Activated T-helper 17 cell treated with anti-CD3 and anti-CD28 coated beads, Interleukin-2, amount 50 U/mL, for 72 hours (primary cell): ENCODE measurements around the gene VRK1. TPM values are rescaled to one million over a fixed set of nuclear protein-coding genes. Genes with fewer than 3 reads are reported as not detected.

ENCODE experiments used
- ATAC-seq: fragments of 150-1000 bp; cut with Tn5 transposase; replicated peaks from 2 replicates; pipeline ENCODE4 v1.10.0; 2021; ENCODE audit warnings: mild to moderate bottlenecking, moderate library complexity
- H3K27ac Mint-ChIP-seq: one replicate; pipeline ENCODE4 v1.8.0; 2022; ENCODE audit warnings: mixed read lengths
- H3K27me3 Mint-ChIP-seq: one replicate; pipeline ENCODE4 v1.8.0; 2022; ENCODE audit warnings: mixed read lengths
- H3K36me3 Mint-ChIP-seq: one replicate; pipeline ENCODE4 v1.8.0; 2022; ENCODE audit warnings: low read depth, mild to moderate bottlenecking, mixed read lengths
- H3K4me1 Mint-ChIP-seq: one replicate; pipeline ENCODE4 v1.8.0; 2022; ENCODE audit warnings: mixed read lengths
- H3K4me3 Mint-ChIP-seq: one replicate; pipeline ENCODE4 v1.8.0; 2022; ENCODE audit warnings: mild to moderate bottlenecking, mixed read lengths
- H3K9me3 Mint-ChIP-seq: one replicate; pipeline ENCODE4 v1.8.0; 2022; ENCODE audit warnings: mixed read lengths
- total RNA-seq, 2 donors: library from RNA; stranded (reverse); gene quantifications; one replicate each; pipeline ENCODE4 v1.2.3, GENCODE V29; 2022

The VRK1 gene
- total RNA-seq, 2 donors from 2014 or later, result 30.9 to 65.6 TPM

DNA sequence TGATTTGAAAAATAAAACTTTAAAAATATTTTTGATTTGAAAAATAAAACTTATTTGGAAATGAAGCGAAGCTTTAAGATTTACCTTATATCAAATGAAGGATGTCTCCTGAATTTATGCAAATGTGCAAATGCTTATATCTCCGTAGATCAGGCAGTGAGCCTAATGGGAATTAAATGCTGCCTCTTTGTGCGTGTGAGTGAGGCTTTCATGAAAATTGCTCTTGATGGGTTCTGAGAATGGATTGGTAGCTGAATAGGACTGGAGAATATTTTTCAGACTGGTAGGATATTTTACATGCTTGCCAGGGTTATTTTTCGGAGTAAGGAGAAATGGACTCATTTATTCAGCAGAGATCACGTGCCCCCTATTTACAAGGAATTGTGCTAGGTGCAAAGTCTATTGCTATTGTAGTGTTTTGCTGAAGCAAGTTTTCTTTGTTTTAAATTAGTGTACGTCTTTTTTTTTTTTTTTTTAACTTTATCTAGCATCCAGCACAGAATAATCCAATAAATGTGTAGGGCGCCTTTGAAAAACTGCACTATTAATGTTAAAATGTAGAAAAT is 2.4 kb downstream of the VRK1 start:
- H3K27me3 Mint-ChIP-seq, result no peaks in the 10 kb centered on the region
- ATAC-seq, result no peak
- H3K27ac Mint-ChIP-seq, result no peak overlapping the region
- H3K4me1 Mint-ChIP-seq, result peaks cover 26% of the 10 kb centered on the region
- no peak overlapping the region for H3K4me3 Mint-ChIP-seq
- no peaks in the 10 kb centered on the region for H3K36me3 Mint-ChIP-seq
- no peaks in the 10 kb centered on the region for H3K9me3 Mint-ChIP-seq

DNA sequence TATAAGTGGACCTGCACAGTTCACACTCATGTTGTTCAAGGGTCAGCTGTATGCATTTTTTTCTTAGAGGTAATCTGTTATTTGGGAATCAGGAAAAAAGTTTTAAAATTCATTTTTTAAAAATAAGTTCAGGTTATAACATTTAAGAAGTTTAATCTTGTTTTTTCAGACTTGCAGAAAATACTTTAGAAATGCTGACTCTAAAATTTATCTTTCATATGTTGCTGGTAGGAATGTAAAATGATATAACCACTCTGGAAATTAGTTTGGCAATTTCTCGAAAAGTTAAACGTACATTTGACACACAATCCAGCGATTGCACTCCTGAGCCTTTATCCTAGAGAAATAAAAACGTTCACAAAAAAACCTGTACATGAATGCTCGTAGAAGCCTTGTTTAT is 4.7 kb downstream of the VRK1 start:
- no peak for ATAC-seq
- peaks cover 4% of the 10 kb centered on the region for H3K36me3 Mint-ChIP-seq
- H3K4me3 Mint-ChIP-seq, result no peak overlapping the region
- no peaks in the 10 kb centered on the region for H3K27me3 Mint-ChIP-seq
- no peaks in the 10 kb centered on the region for H3K9me3 Mint-ChIP-seq
- no peak overlapping the region for H3K27ac Mint-ChIP-seq
- H3K4me1 Mint-ChIP-seq, result peaks cover 34% of the 10 kb centered on the region

DNA sequence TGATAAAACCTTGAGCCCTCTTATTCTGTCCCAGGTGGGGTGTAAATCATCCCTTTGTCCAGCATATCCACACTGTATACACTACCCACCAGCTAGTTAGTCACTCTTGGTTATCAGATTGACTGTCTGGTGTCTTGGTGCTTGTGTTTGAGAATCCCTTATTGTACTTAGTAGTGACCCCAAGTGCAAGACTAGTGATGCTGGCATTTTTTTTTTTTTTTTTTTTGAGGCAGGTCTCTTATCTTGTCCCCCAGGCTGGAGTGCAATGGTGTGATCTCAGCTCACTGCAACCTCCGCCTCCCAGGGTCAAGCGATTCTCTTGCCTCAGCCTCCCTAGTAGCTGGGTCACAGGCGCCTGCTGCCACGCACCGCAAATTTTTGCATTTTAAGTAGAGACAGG is 5.8 kb downstream of the VRK1 start:
- no peak overlapping the region for H3K4me3 Mint-ChIP-seq
- ATAC-seq, result no peak

DNA sequence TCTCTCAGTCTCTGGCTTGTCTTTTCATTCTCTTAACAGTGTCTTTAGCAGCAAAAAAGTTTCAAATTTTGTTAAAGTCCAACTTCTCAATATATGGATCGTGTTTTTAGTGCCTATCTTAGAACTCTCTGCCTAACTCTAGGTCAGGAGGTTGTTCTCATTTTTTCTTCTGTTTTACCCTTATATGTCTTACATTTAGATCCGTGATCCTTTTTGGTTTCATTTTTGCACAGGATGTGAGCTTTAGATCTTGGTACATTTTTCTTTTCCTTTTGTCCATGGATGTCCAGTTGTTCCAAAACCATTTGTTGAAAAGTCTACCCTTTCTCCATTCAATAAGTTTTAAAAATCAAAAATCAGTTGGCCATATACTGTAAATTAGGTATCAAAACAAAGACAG is 6.8 kb downstream of the VRK1 start:
- Mint-ChIP-seq H3K27ac (peak overlapping the region; percentile 31), H3K4me1 (peaks cover 27% of the 10 kb centered on the region), H3K4me3 (peak overlapping the region; percentile 37), H3K36me3 (peaks cover 6% of the 10 kb centered on the region), H3K27me3 (no peaks in the 10 kb centered on the region), H3K9me3 (no peaks in the 10 kb centered on the region)
- ATAC-seq, result no peak

More for the DNA sequence above, 5.8 kb downstream of the VRK1 start:
- no peak overlapping the region for H3K27ac Mint-ChIP-seq
- H3K9me3 Mint-ChIP-seq, result no peaks in the 10 kb centered on the region
- no peaks in the 10 kb centered on the region for H3K27me3 Mint-ChIP-seq
- H3K4me1 Mint-ChIP-seq, result peaks cover 36% of the 10 kb centered on the region
- H3K36me3 Mint-ChIP-seq, result peaks cover 6% of the 10 kb centered on the region

DNA sequence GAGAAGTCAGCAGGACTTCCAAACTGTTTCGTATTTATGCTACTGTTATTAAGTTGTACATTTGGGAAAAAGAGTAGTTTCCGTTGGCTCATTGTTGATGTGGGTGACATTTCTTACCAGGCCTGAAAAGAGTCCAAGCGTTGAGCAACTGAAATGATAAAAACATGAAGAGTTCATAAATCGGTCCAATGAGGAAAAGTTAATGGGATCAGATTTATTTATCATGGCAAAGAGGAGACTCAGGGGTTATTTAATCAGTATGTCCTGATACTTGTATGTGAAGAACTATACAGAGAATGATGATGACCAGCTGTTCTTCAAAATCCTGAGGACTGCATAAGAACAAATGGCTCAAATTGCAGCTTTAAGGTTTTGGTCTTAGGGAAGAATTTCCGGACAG is 7.7 kb downstream of the VRK1 start:
- H3K4me3 Mint-ChIP-seq, result no peak overlapping the region
- peaks cover 22% of the 10 kb centered on the region for H3K4me1 Mint-ChIP-seq
- no peaks in the 10 kb centered on the region for H3K27me3 Mint-ChIP-seq

DNA sequence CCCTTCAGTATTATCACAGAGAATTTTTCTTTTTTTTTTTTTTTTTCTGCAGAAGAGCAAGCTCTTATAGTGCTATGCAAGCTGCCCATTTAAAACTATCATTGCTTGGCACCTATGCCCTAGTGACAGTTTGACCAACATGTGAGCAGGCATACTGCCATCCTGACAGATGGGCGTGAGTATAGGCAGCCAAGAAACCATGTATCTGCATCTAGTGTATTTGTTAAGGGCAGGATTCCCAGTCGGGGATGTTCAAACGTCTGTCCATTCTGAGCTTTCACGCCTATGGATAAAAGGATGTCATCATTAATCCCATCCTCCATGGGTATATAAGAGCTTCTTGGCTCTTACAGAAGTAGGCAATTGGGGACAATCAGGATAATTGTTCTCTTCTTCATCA is 8.8 kb downstream of the VRK1 start:
- H3K36me3 Mint-ChIP-seq, result peaks cover 6% of the 10 kb centered on the region
- H3K27ac Mint-ChIP-seq, result no peak overlapping the region
- peaks cover 22% of the 10 kb centered on the region for H3K4me1 Mint-ChIP-seq
- ATAC-seq, result no peak
- H3K9me3 Mint-ChIP-seq, result no peaks in the 10 kb centered on the region
- H3K4me3 Mint-ChIP-seq, result no peak overlapping the region
- no peaks in the 10 kb centered on the region for H3K27me3 Mint-ChIP-seq

More for the DNA sequence above, 7.7 kb downstream of the VRK1 start:
- peaks cover 6% of the 10 kb centered on the region for H3K36me3 Mint-ChIP-seq
- no peak for ATAC-seq
- no peaks in the 10 kb centered on the region for H3K9me3 Mint-ChIP-seq
- no peak overlapping the region for H3K27ac Mint-ChIP-seq

DNA sequence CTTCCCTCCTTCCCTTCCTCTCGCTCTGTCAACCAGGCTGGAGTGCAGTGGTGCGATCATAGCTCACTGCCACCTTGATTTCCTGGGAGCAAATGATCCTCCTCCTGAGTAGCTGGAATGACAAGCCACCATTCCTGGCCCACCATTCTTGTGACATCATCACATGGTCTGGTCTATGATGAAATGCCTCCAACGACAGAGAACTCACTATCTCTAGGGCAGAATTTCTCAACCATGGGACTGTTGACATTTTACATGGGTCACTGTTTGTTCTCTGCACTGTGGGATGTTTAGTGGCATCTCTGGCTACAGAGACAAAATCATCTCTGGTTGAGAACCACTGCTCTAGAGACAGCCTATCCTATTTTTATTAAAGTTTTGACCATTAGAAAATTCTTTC is 9.7 kb downstream of the VRK1 start:
- H3K27me3 Mint-ChIP-seq, result no peaks in the 10 kb centered on the region
- H3K27ac Mint-ChIP-seq, result no peak overlapping the region
- ATAC-seq, result no peak
- no peak overlapping the region for H3K4me3 Mint-ChIP-seq
- H3K9me3 Mint-ChIP-seq, result no peaks in the 10 kb centered on the region
- peaks cover 6% of the 10 kb centered on the region for H3K36me3 Mint-ChIP-seq
- peaks cover 27% of the 10 kb centered on the region for H3K4me1 Mint-ChIP-seq

DNA sequence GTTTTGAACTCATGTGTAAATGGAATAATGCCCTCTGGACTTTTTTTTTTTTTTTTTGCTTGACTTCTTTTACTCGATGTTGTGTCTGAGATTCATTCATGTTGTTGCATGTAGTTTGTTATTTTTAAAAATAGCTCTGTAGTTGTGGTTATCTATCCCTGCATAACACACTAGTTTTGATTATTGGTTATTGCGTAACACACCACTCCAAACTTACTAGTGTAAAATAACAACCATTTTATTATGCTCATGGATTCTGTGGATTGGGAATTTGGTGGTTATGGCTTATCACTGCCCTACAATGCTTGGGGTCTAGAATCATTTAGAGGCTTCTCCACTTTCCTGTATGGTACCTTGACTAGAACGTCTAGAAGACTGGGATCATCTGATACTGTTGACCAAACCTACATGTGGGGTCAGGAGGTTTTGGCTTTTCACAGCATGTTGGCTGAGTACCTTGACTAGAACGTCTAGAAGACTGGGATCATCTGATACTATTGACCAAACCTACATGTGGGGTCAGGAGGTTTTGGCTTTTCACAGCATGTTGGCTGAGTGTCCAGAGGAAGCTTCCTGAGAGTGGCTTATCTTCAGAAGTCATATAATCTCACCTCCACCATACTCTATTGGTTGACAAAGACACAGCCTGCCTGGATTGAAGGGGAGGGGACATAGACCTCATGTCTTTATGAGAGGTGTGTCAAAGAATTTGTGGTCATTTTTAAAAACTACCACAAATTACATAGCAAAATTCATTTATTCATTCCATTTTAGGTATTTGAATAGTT is 11.6 kb downstream of the VRK1 start:
- H3K4me3 Mint-ChIP-seq, result no peak overlapping the region
- no peaks in the 10 kb centered on the region for H3K9me3 Mint-ChIP-seq
- peaks cover 22% of the 10 kb centered on the region for H3K4me1 Mint-ChIP-seq
- H3K27ac Mint-ChIP-seq, result no peak overlapping the region
- H3K36me3 Mint-ChIP-seq, result peaks cover 6% of the 10 kb centered on the region
- ATAC-seq, result no peak
- no peaks in the 10 kb centered on the region for H3K27me3 Mint-ChIP-seq

DNA sequence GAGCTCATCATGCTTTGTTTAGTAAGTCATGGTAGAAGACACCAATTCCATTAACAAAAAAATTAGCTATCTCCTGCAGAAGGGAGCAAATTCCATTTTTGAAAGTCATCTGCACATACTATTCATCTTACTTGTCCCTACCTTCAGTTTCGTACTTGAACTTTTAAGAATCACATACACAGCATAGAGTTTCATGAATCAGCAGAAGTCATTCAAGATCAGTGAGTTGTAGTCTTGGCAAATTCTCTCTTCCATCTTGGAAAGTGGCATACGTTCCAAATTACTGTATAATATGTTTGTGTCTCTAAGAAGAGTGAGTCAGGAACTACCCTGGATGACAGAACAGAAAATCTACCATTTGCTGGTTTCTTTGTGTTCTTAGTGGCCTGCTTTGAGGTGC is 14.1 kb downstream of the VRK1 start:
- peaks cover 6% of the 10 kb centered on the region for H3K36me3 Mint-ChIP-seq
- H3K4me1 Mint-ChIP-seq, result peaks cover 13% of the 10 kb centered on the region
- H3K9me3 Mint-ChIP-seq, result no peaks in the 10 kb centered on the region
- no peak overlapping the region for H3K27ac Mint-ChIP-seq
- H3K4me3 Mint-ChIP-seq, result no peak overlapping the region
- no peaks in the 10 kb centered on the region for H3K27me3 Mint-ChIP-seq
- no peak for ATAC-seq

DNA sequence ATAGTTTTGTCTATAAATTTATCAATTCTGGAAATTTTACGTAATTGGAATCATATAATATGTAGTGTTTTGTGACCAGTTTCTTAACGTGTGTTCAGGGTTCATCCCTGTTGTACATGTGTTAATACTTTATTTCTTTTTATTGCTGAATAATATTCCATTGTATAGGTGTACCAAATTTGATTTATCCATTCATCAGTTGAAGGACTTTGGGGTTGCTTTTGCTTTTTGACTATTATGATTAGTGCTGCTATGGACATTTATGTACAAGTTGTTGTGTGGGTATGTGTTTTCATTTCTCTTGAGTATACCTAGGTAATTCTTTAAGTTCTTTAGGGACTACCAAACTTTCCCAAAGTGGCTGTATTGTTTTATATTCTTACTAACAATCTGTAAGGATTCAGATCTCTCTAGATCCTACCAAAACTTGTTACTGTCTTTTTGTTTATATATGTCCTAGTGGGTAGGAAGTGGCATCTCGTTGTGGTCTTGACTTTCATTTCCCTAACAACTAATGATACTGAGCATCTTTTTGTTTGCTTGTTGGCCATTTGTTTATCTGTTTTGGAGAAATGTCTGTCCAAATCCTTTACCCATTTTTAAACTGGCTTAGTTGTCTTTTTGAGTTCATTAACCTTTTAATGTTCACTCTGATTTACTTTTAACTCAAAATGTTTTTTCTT is 14.9 kb downstream of the VRK1 start:
- H3K9me3 Mint-ChIP-seq, result no peaks in the 10 kb centered on the region
- H3K4me1 Mint-ChIP-seq, result peaks cover 12% of the 10 kb centered on the region
- H3K4me3 Mint-ChIP-seq, result no peak overlapping the region
- ATAC-seq, result no peak
- H3K36me3 Mint-ChIP-seq, result peaks cover under 1% of the 10 kb centered on the region
- H3K27ac Mint-ChIP-seq, result no peak overlapping the region
- no peaks in the 10 kb centered on the region for H3K27me3 Mint-ChIP-seq

DNA sequence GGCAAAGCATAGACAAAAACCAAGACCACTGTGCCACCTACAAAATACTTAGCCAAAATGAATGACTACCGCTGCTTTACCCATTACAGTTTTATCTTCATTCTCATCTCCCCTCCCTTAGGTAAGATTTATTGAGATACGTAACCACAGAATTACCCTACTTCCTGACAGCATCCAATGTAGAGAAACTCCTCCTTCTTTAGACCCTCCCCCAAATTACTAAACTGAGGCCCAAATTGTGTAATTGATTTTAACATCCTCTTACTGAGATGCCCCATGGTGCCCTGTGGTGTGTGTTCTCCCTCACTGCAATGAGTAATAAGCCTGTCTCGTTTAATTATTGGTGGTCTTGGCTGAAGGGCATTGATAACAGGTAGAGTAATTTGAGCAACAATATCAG is 19.1 kb downstream of the VRK1 start:
- Mint-ChIP-seq H3K9me3 (no peaks in the 10 kb centered on the region), H3K27me3 (no peaks in the 10 kb centered on the region), H3K27ac (no peak overlapping the region), H3K36me3 (no peaks in the 10 kb centered on the region), H3K4me3 (no peak overlapping the region), H3K4me1 (peaks cover 17% of the 10 kb centered on the region)
- ATAC-seq, result no peak

DNA sequence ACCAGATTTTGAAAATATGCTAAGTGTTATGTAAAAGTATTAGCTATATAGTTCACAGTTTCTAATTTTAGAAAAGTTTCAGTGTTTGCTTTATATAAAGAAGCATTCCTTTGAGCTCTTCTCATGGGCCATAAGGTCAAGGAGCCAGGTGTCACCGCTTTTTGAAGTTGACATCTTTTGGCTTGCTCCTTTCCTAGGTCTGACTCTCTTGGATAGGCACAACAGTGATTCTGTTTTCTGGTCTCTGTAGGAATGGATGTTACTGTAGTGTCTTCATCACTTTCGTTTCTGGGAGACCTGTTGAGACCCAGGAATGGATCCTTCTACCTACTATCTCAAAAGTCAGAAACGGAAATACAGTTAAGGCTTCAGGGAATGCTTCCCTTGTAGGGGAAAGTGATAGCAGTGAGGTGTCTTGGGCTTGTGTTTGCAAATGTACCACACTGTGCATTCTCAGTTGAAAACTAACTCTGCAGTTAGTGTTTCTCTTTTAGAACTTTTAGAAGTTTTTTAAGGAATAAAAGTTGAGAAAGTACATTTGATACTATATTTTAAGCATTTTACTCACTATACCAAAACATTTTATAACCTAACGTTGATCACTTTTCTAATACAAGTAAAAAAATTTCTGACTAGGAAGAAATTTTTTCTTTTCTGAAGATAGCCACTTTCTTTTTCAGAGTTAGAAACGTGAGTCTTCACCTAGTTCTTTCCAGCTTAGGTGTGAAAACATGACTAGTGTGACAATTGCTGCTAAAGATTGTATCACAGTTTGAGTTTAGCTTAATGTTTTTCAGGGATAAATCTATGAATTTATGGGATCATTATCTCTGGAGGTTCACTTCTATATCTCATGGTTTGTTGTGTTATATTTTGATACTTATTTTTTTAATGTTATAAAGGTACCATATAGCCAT is 20.8 kb downstream of the VRK1 start:
- H3K27me3 Mint-ChIP-seq, result no peaks in the 10 kb centered on the region
- H3K4me3 Mint-ChIP-seq, result no peak overlapping the region
- H3K4me1 Mint-ChIP-seq, result peaks cover 17% of the 10 kb centered on the region
- no peak overlapping the region for H3K27ac Mint-ChIP-seq
- H3K9me3 Mint-ChIP-seq, result no peaks in the 10 kb centered on the region
- H3K36me3 Mint-ChIP-seq, result peaks cover under 1% of the 10 kb centered on the region
- no peak for ATAC-seq

DNA sequence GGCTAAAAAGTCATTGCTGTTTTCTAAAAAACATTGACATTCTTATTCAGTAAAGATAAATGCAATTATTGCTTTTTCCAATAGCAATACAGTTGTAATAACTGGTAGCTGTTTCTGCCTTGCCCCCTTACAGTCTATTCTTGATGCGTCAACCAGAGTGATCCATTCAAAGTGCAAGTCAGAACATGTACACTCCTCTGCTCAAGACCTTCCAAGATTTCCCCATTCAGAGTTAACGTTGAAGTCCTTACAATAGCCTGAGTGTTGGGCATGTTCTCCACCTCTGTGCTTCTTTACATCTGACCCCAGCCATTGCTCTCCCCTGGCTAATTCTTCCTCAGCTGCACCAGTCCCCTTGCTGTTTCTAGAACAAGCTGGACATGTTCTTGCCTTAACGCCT is 24.3 kb downstream of the VRK1 start:
- Mint-ChIP-seq H3K36me3 (peaks cover 7% of the 10 kb centered on the region), H3K4me3 (no peak overlapping the region), H3K9me3 (peaks cover 3% of the 10 kb centered on the region), H3K27ac (no peak overlapping the region), H3K27me3 (no peaks in the 10 kb centered on the region), H3K4me1 (peaks cover 29% of the 10 kb centered on the region)
- no peak for ATAC-seq

DNA sequence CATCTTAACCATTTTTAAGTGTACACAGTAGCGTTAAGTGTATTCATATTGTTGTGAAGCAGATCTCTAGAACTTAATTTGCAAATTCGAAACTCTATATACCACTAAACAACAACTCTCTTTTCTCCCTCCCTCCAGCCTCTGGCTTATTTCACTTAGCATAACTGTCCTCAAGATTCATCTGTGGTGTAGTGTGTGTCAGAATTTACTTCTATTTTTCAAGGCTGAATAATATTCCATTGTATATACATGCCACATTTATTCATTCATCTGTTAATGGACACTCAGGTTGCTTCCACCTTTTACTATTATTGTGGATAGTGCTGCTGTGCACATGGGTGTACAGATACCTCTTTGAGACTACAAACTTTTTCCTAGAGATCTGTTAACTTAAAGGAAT is 26.5 kb downstream of the VRK1 start:
- no peak for ATAC-seq
- Mint-ChIP-seq H3K9me3 (peaks cover 7% of the 10 kb centered on the region), H3K4me1 (peaks cover 26% of the 10 kb centered on the region), H3K27ac (no peak overlapping the region), H3K36me3 (peaks cover 7% of the 10 kb centered on the region), H3K27me3 (no peaks in the 10 kb centered on the region), H3K4me3 (no peak overlapping the region)
